ENCODE results near the gene HAND2.
A peak's percentile ranks its signal among the peaks of the same experiment; 100 is the strongest.

Gene HAND2

GRCh38 chr4:173529477-173530325 is at the start of gene HAND2:
Gene HAND2 (minus strand): TSS chr4:173530229. CDS start chr4:173529289, 940 bp downstream.
- TF ChIP-seq CTCF (IDR thresholded peaks at IDR 0.05; ENCODE audit: extremely low read depth, missing control alignments): no peak
- DNase-seq (ENCODE audit: low spot score): peak; percentile 37

GRCh38 chr4:173578956-173579355 is 48.9 kb upstream of the HAND2 start:
- DNase-seq (ENCODE audit: low spot score): no peak
- no peak for TF ChIP-seq CTCF (IDR thresholded peaks at IDR 0.05; ENCODE audit: extremely low read depth, missing control alignments)

- DNase-seq (ENCODE audit: low spot score): no peak
- no peak for TF ChIP-seq CTCF (IDR thresholded peaks at IDR 0.05; ENCODE audit: extremely low read depth, missing control alignments)
Measured at GRCh38 chr4:173577963-173578362, 47.9 kb upstream of the HAND2 start.

GRCh38 chr4:173575482-173576152 is 45.6 kb upstream of the HAND2 start:
- no peak for TF ChIP-seq CTCF (IDR thresholded peaks at IDR 0.05; ENCODE audit: extremely low read depth, missing control alignments)
- no peak for DNase-seq (ENCODE audit: low spot score)

GRCh38 chr4:173573725-173574124 is 43.7 kb upstream of the HAND2 start:
- no peak for DNase-seq (ENCODE audit: low spot score)
- TF ChIP-seq CTCF (IDR thresholded peaks at IDR 0.05; ENCODE audit: extremely low read depth, missing control alignments): no peak

GRCh38 chr4:173573286-173573685 is 43.3 kb upstream of the HAND2 start:
- DNase-seq (ENCODE audit: low spot score): no peak
- TF ChIP-seq CTCF (IDR thresholded peaks at IDR 0.05; ENCODE audit: extremely low read depth, missing control alignments): no peak

- TF ChIP-seq CTCF (IDR thresholded peaks at IDR 0.05; ENCODE audit: extremely low read depth, missing control alignments): no peak
- no peak for DNase-seq (ENCODE audit: low spot score)
Measured at GRCh38 chr4:173572493-173573129, 42.6 kb upstream of the HAND2 start.
